Cardiac muscle cell (in vitro differentiated cells and primary cell): ENCODE measurements around the gene SNRPD2. TPM values are rescaled to one million over a fixed set of nuclear protein-coding genes. Genes with fewer than 3 reads are reported as not detected.
A peak's percentile ranks its signal among the peaks of the same experiment; 100 is the strongest.

Experiments
- DNase-seq, 2 donors: peaks; one replicate each; pipeline versions ENCODE4 v3.0.0 to v3.0.0-alpha.2; 2010 to 2017; ENCODE audit warnings: low read depth in 1 of 2, low spot score in 1 of 2
- H3K27ac ChIP-seq: fragments of 200-600 bp; sonication (generic); 2 replicates; pipeline ENCODE4 v1.5.1; 2016
- H3K27me3 ChIP-seq: fragments of 200-600 bp; sonication (generic); 2 replicates; pipeline ENCODE4 v1.6.0; 2016; ENCODE audit warnings: control low read depth
- H3K36me3 ChIP-seq: fragments of 200-600 bp; sonication (generic); 2 replicates; pipeline ENCODE4 v1.5.1; 2016; ENCODE audit warnings: control low read depth
- H3K4me1 ChIP-seq: fragments of 200-600 bp; sonication (generic); 2 replicates; pipeline ENCODE4 v1.8.1; 2017; ENCODE audit warnings: low read depth, mild to moderate bottlenecking, mixed run types
- H3K4me3 ChIP-seq: fragments of 200-600 bp; sonication (generic); 2 replicates; pipeline ENCODE4 v1.5.1; 2016; ENCODE audit warnings: mild to moderate bottlenecking
- H3K9me3 ChIP-seq: fragments of 200-600 bp; sonication (generic); 2 replicates; pipeline ENCODE4 v1.5.1; 2017; ENCODE audit warnings: low read depth, mild to moderate bottlenecking, control low read depth
- CTCF ChIP-seq: IDR thresholded peaks from 2 replicates; pipeline ENCODE4 v1.5.1; 2012; ENCODE audit warnings: low read depth, mild to moderate bottlenecking, low read length
- polyA plus RNA-seq: library from polyadenylated mRNA; unstranded; fragments of >200 nt; fragmentation: Nextera tagmentation; extraction: Ambion mirVana; gene quantifications from 2 replicates; pipeline ENCODE4 v1.2.1, GENCODE V29; 2016
- total RNA-seq: library from RNA; depleted of rRNA; stranded (reverse); fragments of >200 nt; gene quantifications from 2 replicates; pipeline ENCODE4 v1.2.3, GENCODE V29; 2016

The SNRPD2 gene
- total RNA-seq (258 and 298 TPM in 2 replicates), polyA plus RNA-seq (696 and 731 TPM in 2 replicates)

DNA sequence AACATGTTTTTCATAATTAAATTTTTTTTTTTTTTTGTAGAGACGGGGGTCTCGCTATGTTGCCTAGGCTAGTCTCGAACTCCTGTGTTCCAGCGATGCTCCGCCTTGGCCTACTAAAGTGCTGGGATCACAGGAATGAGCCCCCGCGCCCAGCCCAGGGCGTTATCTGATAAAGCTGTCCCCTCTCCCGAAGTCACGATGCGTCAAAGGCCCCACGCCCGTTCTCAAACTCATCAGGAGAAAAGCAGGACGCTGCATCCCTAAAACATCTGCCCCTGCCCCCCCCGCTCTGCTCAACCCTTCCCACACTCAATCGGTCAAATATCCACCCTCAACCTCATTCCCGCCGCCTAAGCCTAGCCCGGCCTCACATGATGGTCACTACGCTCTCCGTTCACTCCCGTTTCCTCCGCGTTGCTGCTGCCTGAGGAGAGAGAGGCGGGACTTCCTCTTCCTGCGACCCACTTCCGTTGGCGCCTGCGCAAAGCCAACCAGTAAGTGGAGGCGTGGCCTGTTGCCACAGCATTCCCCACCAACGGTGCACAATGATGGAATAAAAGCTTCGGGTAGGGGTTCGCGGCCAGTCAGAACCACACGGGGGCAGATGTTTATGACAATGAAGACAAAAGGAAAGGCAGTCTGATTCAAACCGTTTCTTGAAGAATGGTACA, at the start of gene SNRPD2:
Gene SNRPD2 (minus strand): TSS at position 438 of the 671 bp plus-strand sequence. CDS start 65 bp downstream, at position 373.
- peak within 1 kb of the TSS; percentile 53 for H3K4me3 ChIP-seq
- TF ChIP-seq CTCF, result no peak
- no peaks in the 10 kb centered on the region for H3K4me1 ChIP-seq
- H3K36me3 ChIP-seq, result peaks cover 17% of the 10 kb centered on the region
- no peaks in the 10 kb centered on the region for H3K9me3 ChIP-seq
- peak; percentile 96 to 97 for DNase-seq
- H3K27me3 ChIP-seq, result no peaks in the 10 kb centered on the region
- H3K27ac ChIP-seq, result peak within 1 kb of the TSS; percentile 90

DNA sequence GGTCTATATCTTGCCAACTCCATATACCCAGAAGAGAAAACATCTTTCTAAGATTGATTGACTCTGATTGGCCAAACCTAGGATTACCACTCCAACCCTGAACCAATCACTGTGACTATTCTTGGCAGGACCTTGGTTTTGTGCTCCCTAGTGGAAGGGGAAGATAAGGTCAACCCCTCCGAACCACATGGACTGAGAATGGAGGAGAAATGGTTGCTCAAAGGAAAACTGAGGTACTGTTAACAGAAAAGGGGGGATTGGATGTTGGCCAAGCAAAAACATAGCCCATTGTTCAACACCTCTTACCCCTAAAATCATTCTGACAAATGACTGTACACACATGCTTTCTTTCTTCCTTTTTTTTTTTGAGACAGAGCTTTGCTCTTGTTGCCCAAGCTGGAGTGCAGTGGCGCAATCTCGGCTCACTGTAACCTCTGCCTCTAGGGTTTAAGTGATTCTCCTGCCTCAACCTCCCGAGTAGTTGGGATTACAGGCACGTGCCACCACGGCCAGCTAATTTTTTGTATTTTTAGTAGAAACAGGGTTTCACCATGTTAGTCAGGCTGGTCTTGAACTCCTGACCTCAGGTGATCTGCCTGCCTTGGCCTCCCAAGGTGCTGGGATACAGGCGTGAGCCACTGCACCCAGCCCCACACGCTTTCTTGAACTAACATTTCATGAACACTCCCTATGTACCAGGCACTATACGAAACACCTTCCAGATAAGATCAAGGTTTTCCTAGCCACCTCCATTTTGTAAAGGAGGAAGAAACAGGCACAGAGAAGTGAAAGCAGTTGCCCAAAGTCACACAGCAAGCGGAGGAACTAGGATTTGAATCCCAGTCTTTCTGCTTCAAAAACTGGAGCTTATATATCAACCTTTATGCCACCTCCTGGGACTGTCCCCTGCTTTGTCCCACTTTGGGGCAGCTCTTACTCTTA, 48.0 kb upstream of the SNRPD2 start:
- Histone ChIP-seq H3K9me3 (no peaks in the 10 kb centered on the region), H3K27me3 (no peaks in the 10 kb centered on the region), H3K36me3 (no peaks in the 10 kb centered on the region), H3K27ac (no peak overlapping the region), H3K4me3 (no peak overlapping the region), H3K4me1 (no peaks in the 10 kb centered on the region)
- DNase-seq, result no peak
- TF ChIP-seq CTCF, result no peak

DNA sequence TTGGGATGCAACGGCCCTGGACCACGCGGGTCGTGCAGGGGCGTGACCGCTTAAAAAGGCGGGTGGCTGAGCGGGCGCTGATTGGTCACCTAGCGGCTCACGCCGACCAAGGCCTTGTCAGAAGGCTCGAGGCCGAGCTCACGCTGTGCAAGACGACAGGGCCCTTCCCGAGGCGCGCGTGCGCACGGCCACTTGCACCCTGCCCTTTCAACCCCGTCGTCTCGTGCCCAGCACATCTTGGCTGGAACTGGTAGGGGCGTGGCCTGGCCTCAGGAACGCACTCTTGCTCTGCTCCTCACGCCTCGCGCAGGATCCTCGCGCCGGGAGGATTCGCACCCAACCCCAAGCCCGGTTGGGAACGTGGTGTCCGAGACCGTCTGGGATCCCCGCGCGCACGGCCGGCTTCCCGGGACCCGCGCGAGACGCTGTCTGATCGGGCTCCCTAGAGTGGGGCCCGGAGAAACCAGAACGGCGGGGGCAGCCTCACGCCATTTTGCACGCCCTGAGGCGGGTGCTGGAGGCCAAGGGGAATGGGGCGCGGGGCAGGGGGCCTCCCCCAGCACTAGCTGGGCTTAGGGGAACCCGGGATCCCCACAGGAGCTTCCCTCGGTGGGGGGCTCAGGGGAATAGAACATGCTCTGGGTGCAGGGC, 41.5 kb upstream of the SNRPD2 start, which contains the start of gene MEIOSIN:
Gene MEIOSIN (plus strand): TSS at position 280 of the 651 bp plus-strand sequence. CDS start 1,938 bp downstream, outside the sequence.
- Histone ChIP-seq H3K27ac (no peak within 1 kb of the TSS), H3K36me3 (no peaks in the 10 kb centered on the region), H3K4me1 (no peaks in the 10 kb centered on the region), H3K9me3 (no peaks in the 10 kb centered on the region), H3K4me3 (no peak within 1 kb of the TSS), H3K27me3 (no peaks in the 10 kb centered on the region)
- TF ChIP-seq CTCF, result no peak
- no peak for DNase-seq

GRCh38 chr19:45730368-45731288, 38.9 kb upstream of the SNRPD2 start, which contains the start of gene FBXO46:
TSS of gene FBXO46 (minus strand) at chr19:45730896. CDS start at chr19:45713495, 17,401 bp downstream.
- Histone ChIP-seq H3K4me3 (peak within 1 kb of the TSS; percentile 65), H3K9me3 (no peaks in the 10 kb centered on the region), H3K36me3 (no peaks in the 10 kb centered on the region), H3K27me3 (no peaks in the 10 kb centered on the region), H3K4me1 (no peaks in the 10 kb centered on the region), H3K27ac (peak within 1 kb of the TSS; percentile 50)
- peak; percentile 28 for TF ChIP-seq CTCF
- peak; percentile 97 to 100 for DNase-seq
